Ascending aorta (tissue), 2 donors: ENCODE measurements around the gene NFE2L2. TPM values are rescaled to one million over a fixed set of nuclear protein-coding genes. Genes with fewer than 3 reads are reported as not detected.
"Not testable (repeated sequence)": the region's sequence is repeated elsewhere in the genome, so short reads cannot be mapped to it uniquely, and the experiment has no call there.

ENCODE experiments used
- DNase-seq, 2 donors: peaks; one replicate each; pipeline ENCODE4 v3.0.0-alpha.2; 2019; ENCODE audit warnings: low spot score in 2 of 2
- H3K27ac ChIP-seq, 2 donors: fragments of 200-600 bp; sonication (generic); one replicate each; pipeline ENCODE4 v1.5.1; 2016 to 2017; ENCODE audit warnings: mild to moderate bottlenecking in 1 of 2
- H3K27me3 ChIP-seq: fragments of 200-600 bp; sonication (generic); one replicate; pipeline ENCODE4 v1.5.1; 2017
- H3K36me3 ChIP-seq, 2 donors: fragments of 200-600 bp; sonication (generic); one replicate each; pipeline ENCODE4 v1.5.1; 2016
- H3K4me1 ChIP-seq, 2 donors: fragments of 200-600 bp; sonication (generic); one replicate each; pipeline ENCODE4 v1.5.1; 2016 to 2017; ENCODE audit warnings: mild to moderate bottlenecking in 1 of 2
- H3K4me3 ChIP-seq, 2 donors: fragments of 200-600 bp; sonication (generic); one replicate each; pipeline ENCODE4 v1.5.1; 2016 to 2017; ENCODE audit warnings: mild to moderate bottlenecking in 1 of 2
- H3K9me3 ChIP-seq, 2 donors: fragments of 200-600 bp; sonication (generic); one replicate each; pipeline ENCODE4 v1.5.1; 2016
- CTCF ChIP-seq, 3 experiments: fragments of 200-600 bp in 2 of 3; fragments of 450-650 bp in 1 of 3; sonication (generic) in 2 of 3; IDR thresholded peaks; one replicate each; pipeline ENCODE4 v1.5.1; 2016 to 2019; ENCODE audit warnings: antibody characterized with exemption in 3 of 3, mild to moderate bottlenecking in 1 of 3, moderate library complexity in 1 of 3
- intact Hi-C: fragments of 100-400 bp; cut with DNase I; formaldehyde crosslinking; loops from one replicate; pipeline ENCODE4 v1.15.1; 2023
- total RNA-seq: library from RNA; depleted of rRNA; stranded (reverse); fragments of >200 nt; gene quantifications from one replicate; pipeline ENCODE4 v1.1.0, GENCODE V29; 2016

The NFE2L2 gene
- total RNA-seq, 1 donor from 2014 or later = 99.3 TPM

DNA sequence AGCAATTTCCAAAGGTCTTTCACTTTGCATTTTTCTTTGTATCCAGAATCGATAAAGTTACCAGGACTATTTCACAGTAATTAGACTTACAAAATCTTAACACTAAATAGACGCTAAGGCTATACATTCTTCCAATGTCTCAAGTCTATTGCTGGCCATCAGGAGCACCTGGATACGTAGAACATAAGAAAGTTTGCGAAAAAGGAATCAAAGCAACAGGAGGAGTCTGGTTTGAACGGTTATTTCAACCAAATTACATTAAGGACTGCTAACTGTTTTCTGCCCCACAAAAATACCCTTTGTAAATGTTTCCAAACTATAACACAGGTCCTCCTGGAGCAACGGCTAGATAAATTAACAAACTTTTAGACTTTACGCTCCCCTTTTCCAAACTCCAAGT is 53.4 kb downstream of the NFE2L2 start:
- peak overlapping the region; percentile 60 to 72 for H3K4me3 ChIP-seq
- no peaks in the 10 kb centered on the region for H3K9me3 ChIP-seq
- no peak for DNase-seq
- TF ChIP-seq CTCF (IDR thresholded peaks at IDR 0.05) = no peak
- peaks cover 19 to 26% of the 10 kb centered on the region in 2 donors for H3K4me1 ChIP-seq
- H3K27ac ChIP-seq = peak overlapping the region; percentile 97 to 100
- intact Hi-C loops = loop anchor here (5.0 kb wide), 2 partner anchors 66 to 1241 kb away; partner anchors contain the start of genes PJVK and PRKRA
- no peaks in the 10 kb centered on the region for H3K27me3 ChIP-seq
- H3K36me3 ChIP-seq = peaks cover 2 to 7% of the 10 kb centered on the region in 2 donors

- H3K4me1 ChIP-seq = peaks cover 9% of the 10 kb centered on the region in 2 donors
- H3K27me3 ChIP-seq = no peaks in the 10 kb centered on the region
- no peaks in the 10 kb centered on the region for H3K36me3 ChIP-seq
- H3K4me3 ChIP-seq = no peak overlapping the region
- DNase-seq = no peak
- no peaks in the 10 kb centered on the region for H3K9me3 ChIP-seq
- no peak overlapping the region for H3K27ac ChIP-seq
- intact Hi-C loops = loop anchor here (5.0 kb wide), 1 partner anchor 710 kb away; no protein-coding TSS in a partner anchor
- TF ChIP-seq CTCF (IDR thresholded peaks at IDR 0.05) = no peak
Observed at GRCh38 chr2:177207101-177207500, 57.4 kb downstream of the NFE2L2 start.

DNA sequence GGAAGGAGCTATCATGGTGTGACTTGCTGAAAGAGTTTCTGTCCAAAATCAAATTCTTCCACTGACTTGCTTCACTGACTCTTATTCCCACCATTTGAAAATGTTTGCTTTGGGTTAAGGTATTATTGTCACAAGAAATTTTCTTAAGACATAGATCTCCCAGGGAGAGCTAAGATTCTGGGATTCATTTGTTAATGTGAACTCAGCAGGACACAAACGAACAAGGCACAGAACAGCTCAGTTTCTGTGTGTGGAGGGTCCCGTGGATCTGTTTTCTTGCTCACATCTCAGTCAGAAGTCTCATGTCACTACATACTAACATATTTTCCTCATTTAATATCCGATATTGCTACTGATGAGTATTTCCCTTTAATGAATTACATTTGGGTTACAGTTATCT is 60.1 kb downstream of the NFE2L2 start:
- H3K9me3 ChIP-seq = no peaks in the 10 kb centered on the region
- DNase-seq = no peak
- no peak overlapping the region for H3K27ac ChIP-seq
- H3K27me3 ChIP-seq = no peaks in the 10 kb centered on the region
- no peak overlapping the region for H3K4me3 ChIP-seq
- intact Hi-C loops = no loop called here
- no peak for TF ChIP-seq CTCF (IDR thresholded peaks at IDR 0.05)
- no peaks in the 10 kb centered on the region for H3K4me1 ChIP-seq
- no peaks in the 10 kb centered on the region for H3K36me3 ChIP-seq

DNA sequence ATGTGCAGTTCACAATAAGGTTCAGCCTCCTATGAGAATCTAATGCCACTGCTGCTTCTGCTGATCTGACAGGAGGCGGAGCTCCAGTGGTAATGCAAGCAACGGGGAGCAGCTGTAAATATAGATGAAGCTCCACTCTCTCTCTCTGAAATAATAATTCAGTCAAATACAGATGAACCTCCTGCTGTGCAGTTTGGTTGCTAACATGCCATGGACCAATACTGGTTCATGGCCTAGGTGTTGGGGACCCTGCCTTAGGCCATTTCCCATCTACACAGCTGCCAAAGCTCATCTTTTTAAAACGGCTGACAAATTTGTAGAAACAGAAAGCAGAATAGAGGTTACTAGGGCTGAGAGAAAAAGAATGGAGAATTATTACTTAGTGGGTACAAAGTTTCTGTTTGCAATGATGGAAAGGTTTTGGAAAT is 62.6 kb downstream of the NFE2L2 start:
- H3K4me3 ChIP-seq = no peak overlapping the region
- no peak for DNase-seq
- H3K36me3 ChIP-seq = no peaks in the 10 kb centered on the region
- no peaks in the 10 kb centered on the region for H3K27me3 ChIP-seq
- no peaks in the 10 kb centered on the region for H3K4me1 ChIP-seq
- TF ChIP-seq CTCF (IDR thresholded peaks at IDR 0.05) = no peak
- no peaks in the 10 kb centered on the region for H3K9me3 ChIP-seq
- intact Hi-C loops = no loop called here
- no peak overlapping the region for H3K27ac ChIP-seq

DNA sequence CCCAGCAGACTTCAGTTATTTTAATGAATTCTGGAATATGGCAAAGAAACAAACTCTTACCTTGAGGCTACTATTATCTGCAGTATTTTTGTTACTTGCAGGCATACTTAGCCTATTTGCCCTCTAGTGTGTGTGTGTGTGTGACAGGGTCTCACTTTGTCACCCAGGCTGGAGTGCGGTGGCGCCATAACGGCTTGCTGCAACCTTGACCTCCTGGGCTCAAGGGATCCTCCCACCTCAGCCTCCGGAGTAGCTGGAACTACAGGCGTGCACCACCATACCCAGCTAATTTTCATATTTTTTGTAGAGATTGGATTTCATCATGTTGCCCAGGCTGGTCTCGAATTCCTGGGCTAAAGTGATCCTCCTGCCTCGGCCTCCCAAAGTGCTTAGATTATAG is 64.1 kb downstream of the NFE2L2 start:
- H3K36me3 ChIP-seq, H3K27me3 ChIP-seq, H3K4me1 ChIP-seq, H3K9me3 ChIP-seq, H3K27ac ChIP-seq, H3K4me3 ChIP-seq, intact Hi-C loops, DNase-seq: not testable (repeated sequence)

DNA sequence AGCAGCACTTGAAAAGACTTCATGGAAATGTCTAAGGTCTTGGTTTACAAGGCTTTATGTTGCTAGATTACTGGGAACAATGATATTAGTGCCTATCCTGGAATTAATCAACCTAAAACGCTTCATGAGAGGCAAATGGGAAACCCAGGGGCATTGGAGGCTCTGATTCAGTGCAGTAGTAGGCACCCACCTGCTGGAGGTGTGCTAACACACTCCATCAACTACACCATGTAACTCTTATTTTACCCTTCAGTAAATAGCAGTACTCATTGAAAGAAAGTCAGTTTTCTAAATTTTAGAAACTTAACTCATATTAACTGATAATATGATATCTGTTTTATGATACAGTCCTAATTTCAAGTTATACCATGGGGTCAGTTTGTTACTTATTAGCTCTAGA is 69.3 kb downstream of the NFE2L2 start:
- Histone ChIP-seq H3K27me3 (no peaks in the 10 kb centered on the region), H3K27ac (no peak overlapping the region), H3K4me1 (no peaks in the 10 kb centered on the region), H3K4me3 (no peak overlapping the region), H3K9me3 (no peaks in the 10 kb centered on the region), H3K36me3 (no peaks in the 10 kb centered on the region)
- no peak for DNase-seq
- intact Hi-C loops = no loop called here
- no peak for TF ChIP-seq CTCF (IDR thresholded peaks at IDR 0.05)
